HepG2 (cell line): ENCODE results near the gene CGB3.
"Not testable (repeated sequence)": the region's sequence is repeated elsewhere in the genome, so short reads cannot be mapped to it uniquely, and the experiment has no call there.

Experiments used
- FOXK2 ChIP-seq: fragments of 450-650 bp; IDR thresholded peaks from 2 replicates; pipeline ENCODE4 v1.6.1; 2016
- MAFK ChIP-seq, 2 experiments: IDR thresholded peaks in 1 of 2; conservative IDR thresholded peaks in 1 of 2; 2 replicates each; pipeline ENCODE4 v1.6.1; 2011; ENCODE audit warnings: improper control_type of control experiment in 2 of 2, low read length in 2 of 2
- POLR2AphosphoS5 ChIP-seq: IDR thresholded peaks from 2 replicates; pipeline ENCODE4 v1.6.1; 2012; ENCODE audit warnings: low read depth, low read length
- SUZ12 ChIP-seq: fragments of 150-350 bp; IDR thresholded peaks from 2 replicates; pipeline ENCODE4 v1.6.1; 2014; ENCODE audit warnings: low read depth, low read length

DNA sequence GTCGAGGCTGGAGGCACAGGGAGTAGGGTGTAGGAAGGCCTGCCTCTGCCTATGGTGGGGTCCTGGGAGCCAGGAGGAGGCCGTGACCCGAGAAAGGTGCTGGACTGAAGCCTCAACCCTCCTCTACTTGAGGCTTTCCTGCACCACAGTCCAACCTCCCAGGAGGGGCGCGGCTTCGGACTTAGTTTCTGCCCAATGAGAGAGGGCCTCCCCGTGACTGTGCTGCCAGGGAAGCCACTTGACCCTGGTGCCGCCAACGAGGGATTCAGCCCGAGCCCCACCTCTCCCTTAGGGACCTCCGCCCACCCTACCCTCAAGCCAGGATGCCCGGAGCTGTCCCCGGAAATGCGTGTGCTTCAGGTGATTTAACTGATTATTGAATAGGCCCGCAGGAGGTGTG, at the start of gene CGB3:
- not testable (repeated sequence) for TF ChIP-seq FOXK2; POLR2AphosphoS5; SUZ12; MAFK (conservative IDR thresholded peaks at IDR 0.05 in 1 of 2, IDR thresholded peaks at IDR 0.05 in 1 of 2; ENCODE audit: low read length in 2 of 2)
